ENCODE results near the gene LCN15.

- TF ChIP-seq CTCF (optimal IDR thresholded peaks at IDR 0.05 in 1 of 3, IDR thresholded peaks at IDR 0.05 in 1 of 3, conservative IDR thresholded peaks at IDR 0.05 in 1 of 3; ENCODE audit: extremely low read depth in 1 of 3, insufficient read depth in 2 of 3, low read length in 3 of 3): no peak
- TF ChIP-seq EZH2 (IDR thresholded peaks at IDR 0.05; ENCODE audit: low read length): no peak
Measured at GRCh38 chr9:136762915-136763648, 1.2 kb downstream of the LCN15 start.

All from keratinocyte (primary cell).